HL-60 (cell line): ENCODE results near the gene ZBTB1.
A peak's percentile ranks its signal among the peaks of the same experiment; 100 is the strongest.

Source experiments
- DNase-seq, 2 experiments: peaks; one replicate each; pipeline ENCODE4 v3.0.0-alpha.2; 2010 to 2020; ENCODE audit warnings: low read depth in 1 of 2, low spot score in 1 of 2
- H3K27ac ChIP-seq: fragments of 250-450 bp; sonication (Bioruptor Pico); replicated peaks from 2 replicates; pipeline ENCODE4 v1.5.1; 2020; ENCODE audit warnings: mild to moderate bottlenecking, moderate library complexity
- H3K27me3 ChIP-seq: fragments of 250-450 bp; sonication (Bioruptor Pico); 2 replicates; pipeline ENCODE4 v1.5.1; 2021; ENCODE audit warnings: mild to moderate bottlenecking, moderate library complexity; ENCODE audit not compliant: insufficient read depth, poor library complexity, severe bottlenecking
- H3K4me3 ChIP-seq: replicated peaks from 2 replicates; pipeline ENCODE4 v1.5.1; 2011; ENCODE audit warnings: mild to moderate bottlenecking, control low read depth, low read length; ENCODE audit not compliant: insufficient read depth
- CTCF ChIP-seq: IDR thresholded peaks from one replicate; pipeline ENCODE4 v1.5.1; 2011; ENCODE audit warnings: low read length, control low read depth, inconsistent platforms; ENCODE audit not compliant: insufficient read depth
- GABPA ChIP-seq: IDR thresholded peaks from 2 replicates; pipeline ENCODE4 v1.6.1; 2012; ENCODE audit warnings: low read depth
- POLR2AphosphoS5 ChIP-seq: IDR thresholded peaks from 2 replicates; pipeline ENCODE4 v1.6.1; 2012; ENCODE audit warnings: low read depth
- SPI1 ChIP-seq: IDR thresholded peaks from 2 replicates; pipeline ENCODE4 v1.6.1; 2012; ENCODE audit warnings: low read depth, mild to moderate bottlenecking, borderline replicate concordance
- TF ChIP-seq, protein P1 (sequence below): IDR thresholded peaks from 2 replicates; pipeline ENCODE4 v1.6.1; 2012; ENCODE audit warnings: low read depth; ENCODE audit not compliant: insufficient replicate concordance

Gene ZBTB1

GRCh38 chr14:64510825-64511671 lies 6.5 kb downstream of the ZBTB1 start:
- no peak overlapping the region for H3K27ac ChIP-seq
- peak in 1 of 2 experiments; percentile 44 for DNase-seq

DNA sequence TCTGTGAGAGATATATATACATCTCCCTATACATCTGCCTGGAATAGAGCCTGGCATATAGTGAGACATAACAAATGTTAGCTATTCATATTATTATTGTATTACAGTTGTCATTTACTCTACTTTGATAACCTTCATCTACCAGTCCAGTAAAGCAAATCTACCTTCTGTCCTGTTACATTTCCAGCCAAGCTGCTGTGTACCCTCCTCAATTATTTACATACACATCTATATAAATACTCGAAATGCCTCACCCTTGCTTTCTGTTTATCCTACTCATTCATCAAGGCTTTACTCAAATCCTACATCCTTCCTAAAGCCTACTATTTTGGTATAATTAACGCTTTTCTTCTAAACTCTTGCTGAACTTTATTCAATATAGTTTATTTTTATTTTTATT lies 8.7 kb downstream of the ZBTB1 start:
- no peak overlapping the region for H3K4me3 ChIP-seq
- no peak for DNase-seq
- TF ChIP-seq POLR2AphosphoS5 (no peak), CTCF (no peak), SPI1 (no peak), GABPA (no peak)
- TF ChIP-seq, protein P1, sequence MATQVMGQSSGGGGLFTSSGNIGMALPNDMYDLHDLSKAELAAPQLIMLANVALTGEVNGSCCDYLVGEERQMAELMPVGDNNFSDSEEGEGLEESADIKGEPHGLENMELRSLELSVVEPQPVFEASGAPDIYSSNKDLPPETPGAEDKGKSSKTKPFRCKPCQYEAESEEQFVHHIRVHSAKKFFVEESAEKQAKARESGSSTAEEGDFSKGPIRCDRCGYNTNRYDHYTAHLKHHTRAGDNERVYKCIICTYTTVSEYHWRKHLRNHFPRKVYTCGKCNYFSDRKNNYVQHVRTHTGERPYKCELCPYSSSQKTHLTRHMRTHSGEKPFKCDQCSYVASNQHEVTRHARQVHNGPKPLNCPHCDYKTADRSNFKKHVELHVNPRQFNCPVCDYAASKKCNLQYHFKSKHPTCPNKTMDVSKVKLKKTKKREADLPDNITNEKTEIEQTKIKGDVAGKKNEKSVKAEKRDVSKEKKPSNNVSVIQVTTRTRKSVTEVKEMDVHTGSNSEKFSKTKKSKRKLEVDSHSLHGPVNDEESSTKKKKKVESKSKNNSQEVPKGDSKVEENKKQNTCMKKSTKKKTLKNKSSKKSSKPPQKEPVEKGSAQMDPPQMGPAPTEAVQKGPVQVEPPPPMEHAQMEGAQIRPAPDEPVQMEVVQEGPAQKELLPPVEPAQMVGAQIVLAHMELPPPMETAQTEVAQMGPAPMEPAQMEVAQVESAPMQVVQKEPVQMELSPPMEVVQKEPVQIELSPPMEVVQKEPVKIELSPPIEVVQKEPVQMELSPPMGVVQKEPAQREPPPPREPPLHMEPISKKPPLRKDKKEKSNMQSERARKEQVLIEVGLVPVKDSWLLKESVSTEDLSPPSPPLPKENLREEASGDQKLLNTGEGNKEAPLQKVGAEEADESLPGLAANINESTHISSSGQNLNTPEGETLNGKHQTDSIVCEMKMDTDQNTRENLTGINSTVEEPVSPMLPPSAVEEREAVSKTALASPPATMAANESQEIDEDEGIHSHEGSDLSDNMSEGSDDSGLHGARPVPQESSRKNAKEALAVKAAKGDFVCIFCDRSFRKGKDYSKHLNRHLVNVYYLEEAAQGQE, result no peak
- no peaks in the 10 kb centered on the region for H3K27me3 ChIP-seq
- H3K27ac ChIP-seq, result no peak overlapping the region

More at GRCh38 chr14:64510825-64511671, 6.5 kb downstream of the ZBTB1 start:
- Histone ChIP-seq H3K4me3 (no peak overlapping the region), H3K27me3 (no peaks in the 10 kb centered on the region)
- TF ChIP-seq CTCF (peak; percentile 44), POLR2AphosphoS5 (no peak)
- TF ChIP-seq, protein P1, result no peak

DNA sequence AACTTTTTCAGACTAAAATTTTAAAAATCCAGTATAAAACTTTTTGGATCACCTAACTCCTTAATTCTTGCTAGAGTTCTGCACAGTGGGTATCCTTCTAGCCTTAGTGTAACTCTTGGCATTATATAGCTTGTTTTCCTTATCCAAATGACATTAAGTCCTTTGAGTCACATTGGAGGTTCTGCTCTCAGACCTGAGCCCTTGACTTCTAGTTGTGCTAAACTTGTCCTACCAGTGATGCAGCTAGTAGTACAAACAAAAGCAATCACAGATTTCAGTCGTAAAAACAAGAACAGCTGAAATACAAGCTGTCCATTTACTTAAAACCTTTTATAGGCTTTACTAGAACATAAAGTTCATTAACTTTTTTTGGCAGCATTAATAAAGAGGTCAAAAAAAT lies 10.5 kb downstream of the ZBTB1 start:
- DNase-seq, result no peak
- Histone ChIP-seq H3K27me3 (no peaks in the 10 kb centered on the region), H3K4me3 (no peak overlapping the region), H3K27ac (no peak overlapping the region)
- TF ChIP-seq GABPA (no peak), SPI1 (no peak), POLR2AphosphoS5 (no peak), CTCF (no peak)
- TF ChIP-seq, protein P1, result no peak
